Colonic mucosa (tissue), 4 donors: ENCODE results near the gene SCN5A. TPM values are rescaled to one million over a fixed set of nuclear protein-coding genes. Genes with fewer than 3 reads are reported as not detected.

Source experiments
- DNase-seq: peaks from one replicate; pipeline ENCODE4 v3.0.0-alpha.2; 2020
- H3K27ac ChIP-seq: fragments of 200-600 bp; one replicate; pipeline ENCODE4 v1.8.0; 2021
- H3K27me3 ChIP-seq: fragments of 200-600 bp; one replicate; pipeline ENCODE4 v1.8.0; 2021
- H3K36me3 ChIP-seq: fragments of 200-600 bp; one replicate; pipeline ENCODE4 v1.8.0; 2021
- H3K4me1 ChIP-seq: fragments of 200-600 bp; one replicate; pipeline ENCODE4 v1.8.0; 2021; ENCODE audit warnings: mild to moderate bottlenecking
- H3K4me3 ChIP-seq: fragments of 200-600 bp; one replicate; pipeline ENCODE4 v1.8.0; 2021
- H3K9ac ChIP-seq, 2 donors: one replicate each; pipeline ENCODE4 v1.7.0; 2013; ENCODE audit warnings: control low read depth in 2 of 2, low read depth in 2 of 2, low read length in 2 of 2
- H3K9me3 ChIP-seq: fragments of 200-600 bp; one replicate; pipeline ENCODE4 v1.8.0; 2021
- CTCF ChIP-seq: fragments of 200-600 bp; IDR thresholded peaks from one replicate; pipeline ENCODE4 v1.8.0; 2022; ENCODE audit warnings: antibody characterized with exemption, mild to moderate bottlenecking
- intact Hi-C: fragments of 100-400 bp; cut with DNase I; formaldehyde crosslinking; loops from one replicate; pipeline ENCODE4 v1.14.1; 2022
- total RNA-seq, 2 donors: library from RNA; stranded (reverse); fragmentation: NEBNext Ultra II Directional in 1 of 2; extraction: Animal tissue kit (Norgen Biotek cat#: 25700) in 1 of 2; gene quantifications; one replicate each; pipeline ENCODE4 v1.2.1, GENCODE V29; 2021
- donor health status: healthy.
- donor health status: DM: no; HTN: no; CAD: no.
- donor health status: DM: no; HTN: no; CAD: no.

SCN5A gene
- total RNA-seq, 2 donors from 2014 or later = 0.32 to 0.45 TPM

GRCh38 chr3:38555149-38555840 is 94.2 kb downstream of the SCN5A start:
- Histone ChIP-seq H3K9me3 (no peaks in the 10 kb centered on the region), H3K9ac (no peak overlapping the region), H3K4me3 (no peak overlapping the region), H3K27ac (no peak overlapping the region), H3K4me1 (no peaks in the 10 kb centered on the region), H3K27me3 (no peaks in the 10 kb centered on the region), H3K36me3 (no peaks in the 10 kb centered on the region)
- DNase-seq = no peak
- intact Hi-C loops = no loop called here
- no peak for TF ChIP-seq CTCF

GRCh38 chr3:38554127-38554827 is 95.2 kb downstream of the SCN5A start:
- no peaks in the 10 kb centered on the region for H3K9me3 ChIP-seq
- no peak overlapping the region for H3K4me3 ChIP-seq
- TF ChIP-seq CTCF = no peak
- no peak overlapping the region for H3K27ac ChIP-seq
- no peaks in the 10 kb centered on the region for H3K27me3 ChIP-seq
- intact Hi-C loops = no loop called here
- H3K9ac ChIP-seq = no peak overlapping the region
- H3K36me3 ChIP-seq = no peaks in the 10 kb centered on the region
- H3K4me1 ChIP-seq = no peaks in the 10 kb centered on the region
- DNase-seq = no peak

- Histone ChIP-seq H3K9ac (no peak overlapping the region), H3K9me3 (no peaks in the 10 kb centered on the region), H3K27ac (no peak overlapping the region), H3K36me3 (no peaks in the 10 kb centered on the region), H3K27me3 (no peaks in the 10 kb centered on the region), H3K4me1 (no peaks in the 10 kb centered on the region), H3K4me3 (no peak overlapping the region)
- intact Hi-C loops = no loop called here
- DNase-seq = no peak
- no peak for TF ChIP-seq CTCF
These were observed 96.4 kb downstream of the SCN5A start for GRCh38 chr3:38553071-38553470.

GRCh38 chr3:38552364-38552763 is 97.1 kb downstream of the SCN5A start:
- Histone ChIP-seq H3K4me1 (no peaks in the 10 kb centered on the region), H3K9me3 (no peaks in the 10 kb centered on the region), H3K27ac (no peak overlapping the region), H3K36me3 (no peaks in the 10 kb centered on the region), H3K9ac (no peak overlapping the region), H3K4me3 (no peak overlapping the region), H3K27me3 (no peaks in the 10 kb centered on the region)
- TF ChIP-seq CTCF = no peak
- intact Hi-C loops = no loop called here
- DNase-seq = peak; percentile 7

- Histone ChIP-seq H3K4me1 (no peaks in the 10 kb centered on the region), H3K36me3 (no peaks in the 10 kb centered on the region), H3K9me3 (no peaks in the 10 kb centered on the region), H3K4me3 (no peak overlapping the region), H3K27ac (no peak overlapping the region), H3K27me3 (no peaks in the 10 kb centered on the region), H3K9ac (no peak overlapping the region)
- DNase-seq = peak; percentile 9
- TF ChIP-seq CTCF = no peak
- intact Hi-C loops = no loop called here
These were observed 98.3 kb downstream of the SCN5A start for GRCh38 chr3:38551026-38551832.
